Caki2 (cell line): Measurements from ENCODE around the gene CHST5. TPM values are rescaled to one million over a fixed set of nuclear protein-coding genes. Genes with fewer than 3 reads are reported as not detected.

Experiments
- DNase-seq: peaks from one replicate; pipeline ENCODE4 v3.0.0-alpha.2; 2015; ENCODE audit warnings: low read depth
- in situ Hi-C: cut with HindIII; loops from 2 replicates; pipeline ENCODE4 v1.10.0; 2016; ENCODE audit warnings: low sequenced_read_pairs, low pct_unique_long_range_greater_than_20kb, mixed read lengths
- total RNA-seq: library from RNA; depleted of rRNA; stranded (reverse); fragments of >200 nt; shearing (Covaris generic); gene quantifications from 2 replicates; pipeline ENCODE4 v1.2.3, GENCODE V29; 2014; ENCODE audit warnings: low replicate concordance; rRNA removed

CHST5 gene
- not detected in 2 replicates for total RNA-seq

DNA sequence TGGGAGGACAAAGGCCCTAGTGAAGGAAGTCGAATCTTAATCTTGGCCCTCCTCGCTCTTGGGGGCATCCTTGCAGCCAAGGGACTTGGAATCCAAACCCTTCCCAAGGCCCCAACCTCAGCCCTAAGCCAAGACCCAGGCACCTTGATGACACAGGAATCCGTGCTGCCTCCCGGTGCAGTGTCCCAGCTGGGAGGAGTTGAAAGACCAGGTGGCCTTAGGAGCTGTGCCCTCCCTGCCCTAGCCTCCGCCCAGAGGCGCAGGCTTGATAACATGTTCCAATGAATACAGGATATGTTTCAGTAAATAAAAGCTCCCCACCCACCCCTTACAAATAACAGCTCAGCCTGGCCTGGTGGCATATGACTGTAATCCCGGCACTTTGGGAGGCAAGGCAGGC, at the start of gene CHST5:
Gene CHST5 (minus strand): TSS at position 208 of the 400 bp plus-strand sequence. CDS start 5,724 bp downstream, outside the sequence.
- no peak for DNase-seq
- in situ Hi-C loops = no loop called here

DNA sequence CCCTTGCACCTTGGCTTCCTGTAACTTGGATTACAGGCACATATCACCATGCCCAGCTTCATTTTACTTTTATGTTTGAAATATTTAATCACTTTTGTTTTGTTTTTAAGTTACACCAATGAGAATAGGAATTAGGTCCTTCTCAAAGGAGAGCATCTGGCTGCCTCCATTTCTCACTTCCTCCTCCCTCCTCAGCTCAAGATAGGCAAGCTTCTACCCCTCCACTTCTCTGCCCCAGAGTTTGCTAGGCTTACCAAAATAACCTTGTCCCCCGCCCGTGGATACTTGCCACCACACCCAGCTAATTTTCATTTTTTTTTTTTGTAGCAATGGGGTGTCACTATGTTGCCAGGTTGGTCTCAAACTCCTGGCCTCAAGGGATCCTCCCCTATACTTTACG, 48.2 kb upstream of the CHST5 start:
- in situ Hi-C loops = no loop called here
- DNase-seq = no peak

DNA sequence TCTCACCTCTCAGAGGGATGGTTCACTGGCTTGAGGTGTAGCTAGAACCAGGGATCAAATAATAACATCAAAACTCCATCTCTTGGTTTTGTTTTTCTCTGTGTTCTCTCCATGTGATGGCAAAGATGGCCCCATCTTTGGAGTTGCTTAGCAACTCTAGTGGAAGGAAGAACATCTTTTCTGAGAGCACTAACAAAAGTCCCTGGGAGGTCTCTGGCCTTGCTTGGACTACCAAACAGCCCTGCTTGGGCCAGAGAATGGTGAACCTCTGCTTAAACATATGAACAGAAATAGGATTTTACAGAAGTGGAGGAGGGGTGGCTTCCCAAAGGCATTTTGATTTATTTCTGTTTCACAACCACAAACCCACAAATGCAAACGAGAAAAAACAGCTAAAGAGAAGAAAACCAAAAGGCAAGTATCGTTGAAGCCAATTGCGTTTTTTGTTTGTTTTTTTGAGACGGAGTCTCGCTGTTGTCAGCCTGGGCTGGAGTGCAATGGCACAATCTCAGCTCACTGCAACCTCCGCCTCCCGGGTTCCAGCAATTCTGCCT, 43.5 kb upstream of the CHST5 start:
- DNase-seq = no peak
- in situ Hi-C loops = no loop called here

DNA sequence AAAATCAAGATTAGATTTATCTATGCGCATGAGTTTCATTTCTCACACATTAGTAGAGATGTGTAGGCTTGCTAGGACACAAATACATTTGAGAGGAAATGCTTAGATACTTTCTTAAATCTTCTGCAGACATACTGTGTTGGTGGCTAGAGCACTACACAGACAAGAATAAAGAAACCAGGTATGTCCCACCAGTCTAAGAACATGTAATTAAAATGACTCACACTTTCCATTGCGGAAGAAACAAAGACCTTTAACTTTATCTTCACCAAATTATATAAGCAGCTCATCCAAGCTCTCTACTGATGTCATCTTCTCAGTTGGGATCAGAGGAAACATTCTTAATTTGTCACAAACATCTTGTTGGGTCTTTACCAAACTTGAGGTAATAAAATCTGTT, 42.8 kb upstream of the CHST5 start:
- in situ Hi-C loops = no loop called here
- no peak for DNase-seq

DNA sequence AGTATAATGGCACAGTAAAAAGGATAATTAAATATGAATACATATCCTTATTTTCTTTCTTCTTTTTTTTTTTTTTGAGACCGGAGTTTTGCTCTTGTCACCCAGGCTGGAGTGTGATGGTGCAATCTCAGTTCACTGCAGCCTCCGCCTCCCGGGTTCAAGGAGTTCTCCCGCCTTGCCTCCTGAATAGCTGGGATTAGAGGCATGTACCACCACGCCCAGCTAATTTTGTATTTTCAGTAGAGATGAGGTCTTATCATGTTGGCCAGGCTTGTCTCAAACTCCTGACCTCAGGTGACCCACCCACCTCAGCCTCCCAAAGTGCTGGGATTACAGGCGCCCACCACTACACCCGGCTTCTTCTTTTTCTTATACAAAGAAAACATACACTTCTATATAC, 42.3 kb upstream of the CHST5 start:
- in situ Hi-C loops = no loop called here

DNA sequence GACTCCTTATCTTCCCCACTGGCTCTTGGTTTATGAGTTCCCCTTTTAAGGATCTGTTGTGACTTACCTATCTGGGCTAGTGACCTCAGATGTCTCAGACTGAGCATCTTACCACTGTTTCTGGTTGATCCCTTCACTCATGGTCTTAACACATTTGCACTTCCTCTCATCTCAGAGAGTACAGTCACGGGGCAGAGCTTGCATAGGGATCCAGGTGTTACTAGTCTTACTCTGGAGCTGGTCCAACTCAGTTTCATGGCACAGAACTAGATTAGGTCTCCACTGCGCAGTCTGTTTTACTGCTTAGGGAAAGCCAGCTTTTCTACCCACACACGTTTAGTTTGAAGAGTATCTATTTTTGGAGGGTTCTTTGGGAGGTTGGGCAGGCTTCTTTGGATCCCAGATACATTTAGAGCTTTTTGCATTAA, 40.5 kb upstream of the CHST5 start:
- in situ Hi-C loops = no loop called here

More for the DNA sequence above, 42.3 kb upstream of the CHST5 start:
- DNase-seq = no peak

DNA sequence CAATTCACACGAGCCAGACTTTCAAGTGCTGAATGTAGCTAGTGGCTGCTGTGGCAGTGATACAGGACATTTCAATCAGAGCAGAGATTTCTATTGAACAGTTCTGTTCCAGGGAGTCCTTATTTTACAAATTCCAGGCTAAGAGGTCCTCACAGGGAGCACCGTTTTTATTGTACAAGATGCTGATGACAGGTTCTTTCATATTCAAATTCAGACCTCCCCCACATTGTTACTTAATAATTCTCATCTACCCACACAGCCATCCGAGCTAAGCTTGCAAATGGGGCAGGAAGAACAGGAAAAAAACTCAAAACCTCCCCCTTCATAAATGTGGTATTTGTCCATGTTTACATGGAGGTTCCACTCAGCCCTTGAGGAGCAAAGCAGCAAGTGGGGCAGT, 40.0 kb upstream of the CHST5 start:
- in situ Hi-C loops = no loop called here
- DNase-seq = no peak

More for the DNA sequence above, 40.5 kb upstream of the CHST5 start:
- DNase-seq = no peak

DNA sequence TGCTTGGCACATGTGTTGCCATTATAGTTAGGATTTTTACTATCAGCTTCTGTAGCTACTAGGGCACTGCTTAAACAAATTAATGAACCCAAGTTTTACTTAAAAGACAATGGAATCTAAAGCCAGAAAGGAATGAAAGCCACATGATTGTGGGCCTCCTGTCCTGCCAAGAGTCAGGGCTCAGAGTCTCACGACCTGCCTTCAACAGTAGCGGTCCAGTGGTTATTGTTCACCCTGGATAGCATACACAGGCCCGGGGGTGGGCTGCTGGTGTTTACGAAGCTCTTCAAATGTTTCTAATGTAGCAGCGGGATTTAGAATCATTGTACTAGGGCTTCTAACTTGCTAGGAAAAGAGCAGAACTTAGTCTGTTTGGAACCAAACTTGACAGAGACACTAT, 38.0 kb upstream of the CHST5 start:
- no peak for DNase-seq
- in situ Hi-C loops = no loop called here

DNA sequence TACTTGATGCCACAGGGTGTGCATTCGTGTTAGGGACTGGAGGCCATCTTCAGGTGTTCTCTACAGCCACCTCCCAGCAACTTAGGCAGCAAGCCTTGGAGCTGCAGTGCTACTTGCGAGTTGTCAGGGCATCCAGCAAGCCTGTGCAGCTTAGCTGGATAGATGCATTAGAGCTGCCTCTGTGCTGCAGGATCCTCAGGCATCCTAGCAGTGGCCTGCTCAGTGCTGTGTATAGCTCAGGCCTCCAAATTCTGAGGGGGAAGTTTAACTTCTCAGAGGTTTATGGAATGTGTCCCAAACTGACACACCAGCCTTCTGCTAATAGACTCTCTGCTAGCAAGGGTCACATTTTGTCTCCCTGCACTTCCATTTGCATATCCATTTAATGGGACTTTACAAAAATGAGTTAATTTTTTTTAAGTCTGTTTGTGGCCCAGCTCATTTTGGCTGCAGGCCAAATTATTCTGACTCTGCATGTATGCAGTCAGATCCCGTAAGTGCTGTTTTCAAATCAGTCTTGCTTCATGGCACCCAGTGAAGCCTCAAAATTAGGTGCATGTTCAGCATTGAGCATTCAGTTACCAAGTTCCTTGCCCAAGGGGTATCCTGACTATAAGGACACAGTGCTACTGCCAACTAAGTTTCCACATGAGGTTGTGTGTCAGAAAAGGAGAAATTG, 37.1 kb upstream of the CHST5 start:
- DNase-seq = no peak
- in situ Hi-C loops = no loop called here

DNA sequence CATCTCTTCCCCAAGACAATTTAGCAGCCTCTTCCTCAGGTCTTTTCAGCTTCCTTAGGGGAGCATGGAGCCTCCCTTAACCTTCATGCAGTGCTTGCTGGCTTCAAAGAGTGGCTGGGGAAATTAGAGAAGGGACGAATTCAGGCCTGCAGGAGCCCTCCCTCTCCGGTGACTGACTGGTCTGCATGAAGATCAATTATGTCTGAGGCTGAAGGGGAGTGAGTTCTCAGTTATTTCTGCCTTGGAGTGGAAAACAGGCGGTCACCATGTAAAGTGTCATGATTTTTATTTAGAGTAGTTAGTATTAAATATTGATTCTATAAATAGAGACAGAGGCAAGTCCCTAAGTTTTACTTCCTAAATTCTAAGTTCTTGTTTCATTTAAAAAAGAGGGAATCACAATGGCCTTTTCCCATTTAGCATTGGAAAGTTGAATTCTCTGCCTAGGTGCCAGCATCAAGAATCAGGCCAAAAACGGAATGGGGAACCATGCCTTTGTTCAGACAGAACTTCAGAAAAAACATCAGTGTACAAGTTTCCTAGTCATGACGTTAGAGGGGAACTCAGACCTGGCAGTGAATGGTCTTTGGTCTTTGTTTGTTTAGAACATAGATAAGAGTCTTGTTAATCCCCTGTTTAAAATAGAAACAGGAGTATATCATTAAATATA, 34.6 kb upstream of the CHST5 start:
- in situ Hi-C loops = no loop called here
- DNase-seq = no peak

DNA sequence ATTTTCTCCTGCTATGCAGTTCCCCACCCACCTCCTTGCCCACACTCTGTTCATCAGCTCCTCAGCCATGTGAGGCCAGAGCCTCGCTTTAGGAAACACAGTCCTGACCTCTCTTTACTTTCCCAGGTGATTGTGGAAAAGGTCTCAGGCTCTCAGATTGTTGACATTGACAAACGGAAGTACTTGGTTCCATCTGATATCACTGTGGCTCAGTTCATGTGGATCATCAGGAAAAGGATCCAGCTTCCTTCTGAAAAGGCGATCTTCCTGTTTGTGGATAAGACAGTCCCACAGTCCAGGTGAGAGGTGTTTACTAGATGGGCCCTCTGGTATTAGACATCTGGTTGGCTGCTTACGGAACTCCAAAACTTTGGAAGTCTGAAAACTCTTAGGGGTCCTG, 32.0 kb upstream of the CHST5 start:
- in situ Hi-C loops = no loop called here
- DNase-seq = no peak

DNA sequence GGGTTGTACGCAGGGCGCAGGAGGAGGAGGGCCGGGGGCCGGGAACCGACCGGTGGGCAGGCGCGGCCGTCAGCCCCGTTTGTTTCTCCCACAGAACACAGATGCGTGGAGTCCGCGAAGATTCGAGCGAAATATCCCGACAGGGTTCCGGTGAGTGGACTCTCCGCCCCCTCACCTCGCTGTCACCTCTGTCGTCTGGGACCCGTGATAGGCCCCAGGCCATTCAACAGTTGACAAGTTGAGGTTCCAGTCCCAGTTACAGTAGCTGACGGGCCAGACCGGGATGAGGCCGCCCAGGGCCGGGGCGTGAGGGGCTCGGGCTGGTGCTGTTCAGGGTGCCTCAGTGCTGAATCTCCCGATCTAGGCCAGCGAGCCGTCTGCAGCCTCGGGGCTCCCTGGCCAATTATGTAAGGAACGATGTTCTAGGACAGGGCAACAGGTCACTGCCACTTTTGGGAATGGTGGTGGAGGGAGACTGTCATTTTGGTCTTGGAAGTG, 30.9 kb upstream of the CHST5 start:
- no peak for DNase-seq
- in situ Hi-C loops = no loop called here

DNA sequence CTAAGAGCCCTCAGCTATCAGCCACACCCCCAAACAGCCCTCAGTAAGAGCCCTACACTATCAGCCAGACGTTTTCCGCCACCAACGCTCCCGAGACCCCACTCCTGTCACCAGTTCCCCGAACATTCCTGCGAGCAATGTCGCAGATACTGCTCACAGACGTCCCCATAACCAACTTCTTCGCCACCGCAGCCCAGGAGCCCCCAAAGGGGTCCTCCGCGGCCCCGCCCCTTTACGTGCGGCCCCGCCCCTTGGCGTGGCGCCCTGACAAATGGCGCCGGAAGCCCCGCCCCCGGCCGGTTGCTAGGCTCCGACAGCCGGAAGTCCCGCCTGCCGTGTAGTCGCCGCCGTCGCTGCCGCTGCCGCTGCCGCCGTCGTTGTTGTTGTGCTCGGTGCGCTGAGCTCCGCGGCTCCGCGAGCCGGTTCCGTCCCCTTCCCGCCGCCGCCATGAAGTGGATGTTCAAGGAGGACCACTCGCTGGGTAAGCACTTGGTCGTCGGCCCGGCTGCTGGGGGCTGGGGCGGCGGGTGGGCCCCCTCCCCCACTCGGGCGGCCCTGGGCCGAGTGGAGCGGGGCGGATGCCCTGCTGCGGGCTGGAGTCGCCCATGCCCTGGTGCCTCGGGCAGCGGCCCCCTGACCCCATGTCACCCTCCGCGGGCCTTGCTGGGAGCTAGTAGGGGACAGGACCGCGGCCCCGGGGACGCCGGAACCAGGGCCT, 30.3 kb upstream of the CHST5 start, which contains the start of gene GABARAPL2:
Gene GABARAPL2 (plus strand): TSS at position 340 of the 718 bp plus-strand sequence. CDS start 108 bp downstream, at position 448.
- DNase-seq = peak; percentile 71
- in situ Hi-C loops = no loop called here

DNA sequence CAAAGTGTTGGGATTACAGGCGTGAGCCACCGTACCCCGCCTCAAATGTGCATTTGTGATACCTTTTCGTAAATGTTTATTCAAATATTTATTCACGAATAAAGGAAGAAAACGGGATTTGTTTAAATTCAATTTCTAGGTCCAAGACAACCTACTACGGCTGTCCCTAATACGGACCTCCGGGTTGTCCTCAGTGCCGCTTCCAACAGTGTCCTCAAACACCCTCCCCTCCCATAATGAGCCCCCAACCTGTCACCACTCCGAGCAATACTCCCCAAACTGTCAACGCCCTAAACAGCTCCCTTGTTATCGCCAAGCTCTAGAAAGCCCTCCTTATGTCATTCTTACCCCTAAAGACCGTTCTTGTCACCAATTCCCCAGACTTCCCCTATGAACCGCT, 29.7 kb upstream of the CHST5 start:
- in situ Hi-C loops = no loop called here

DNA sequence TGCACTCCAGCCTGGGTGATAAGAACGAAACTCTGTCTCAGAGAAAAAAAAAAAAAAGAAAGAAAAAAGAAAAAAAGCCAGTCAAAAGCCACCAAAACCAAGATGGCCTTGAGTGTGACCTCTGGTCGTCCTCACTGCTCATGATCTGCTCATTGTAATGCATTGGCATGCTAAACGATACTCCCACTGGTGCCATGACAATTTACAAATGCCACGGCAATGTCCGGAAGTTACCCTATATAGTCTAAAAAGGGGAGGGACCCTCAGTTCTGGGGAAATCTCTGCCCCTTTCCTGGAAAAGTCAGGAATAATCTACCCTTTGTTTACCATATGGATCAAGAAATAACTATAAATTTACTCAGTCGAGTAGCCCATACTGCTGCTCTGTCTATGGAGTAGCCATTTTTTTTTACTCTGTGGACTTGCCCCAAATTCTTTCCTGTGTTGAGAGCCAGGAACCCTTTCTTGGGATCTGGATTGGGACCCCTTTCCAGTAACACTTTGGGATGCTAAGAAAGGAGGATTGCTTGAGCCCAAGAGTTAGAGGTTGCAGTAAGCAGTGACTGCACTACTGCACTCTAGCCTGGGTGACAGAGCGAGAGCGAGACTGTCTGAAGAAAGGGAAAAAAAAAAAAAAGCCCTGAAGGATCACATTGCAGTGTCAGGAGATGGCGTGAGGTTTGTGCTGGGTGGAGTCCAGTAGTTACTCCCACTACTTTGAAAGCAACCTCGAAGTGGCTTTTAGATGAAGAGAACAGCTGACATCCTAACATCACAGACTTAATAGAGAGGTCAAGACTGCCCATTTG, 23.9 kb upstream of the CHST5 start:
- in situ Hi-C loops = no loop called here
- DNase-seq = no peak

More for the DNA sequence above, 29.7 kb upstream of the CHST5 start:
- DNase-seq = no peak

DNA sequence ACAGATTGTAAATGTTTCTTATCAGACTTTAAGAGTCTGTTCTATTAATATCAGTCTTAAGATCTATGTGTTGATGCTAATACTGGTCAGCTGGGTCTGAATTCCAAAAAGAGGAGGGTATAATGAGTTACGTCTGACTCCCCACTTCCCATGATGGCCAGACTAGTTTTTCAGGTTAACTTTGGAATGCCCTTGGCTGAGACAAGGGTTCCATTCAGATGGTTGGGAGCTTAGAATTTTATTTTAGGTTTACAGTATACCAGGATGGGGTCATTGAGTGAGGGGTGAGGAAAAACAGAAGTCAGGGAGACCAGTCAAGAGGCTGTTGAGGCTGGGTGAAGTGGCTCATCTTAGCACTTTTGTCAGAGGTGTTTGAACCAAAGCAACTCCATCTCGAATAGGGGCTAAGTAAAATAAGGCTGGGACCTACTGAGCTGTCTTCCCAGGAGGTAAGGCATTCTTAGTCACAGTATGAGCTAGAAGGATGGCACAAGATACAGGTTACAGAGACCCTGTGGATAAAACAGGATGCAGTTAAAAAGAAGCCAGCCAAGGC, 23.0 kb upstream of the CHST5 start:
- in situ Hi-C loops = no loop called here
- DNase-seq = no peak

DNA sequence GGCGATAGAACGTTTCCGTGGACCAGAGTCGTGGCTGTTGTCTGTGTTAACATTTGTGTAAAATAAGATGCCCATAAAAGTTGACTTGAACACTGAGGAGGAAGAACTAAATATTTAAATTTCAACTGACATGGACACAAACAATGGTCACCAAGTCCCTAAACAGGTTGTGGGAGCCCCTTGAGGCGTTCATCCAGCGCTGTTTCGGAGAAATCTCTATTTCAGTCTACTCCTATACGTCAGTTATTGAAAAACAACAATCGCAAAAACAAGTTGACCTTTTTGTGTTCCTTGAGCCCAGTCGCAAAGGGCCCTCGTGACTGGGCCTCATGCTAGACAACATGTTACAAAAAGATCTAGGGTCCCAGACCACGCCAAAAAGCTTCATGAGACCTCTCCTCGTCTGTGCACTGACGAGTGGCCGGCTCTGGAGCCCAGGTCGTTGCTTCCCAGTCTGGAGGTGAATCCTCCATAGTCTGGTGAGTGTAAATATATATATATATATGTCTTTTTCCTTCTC, 20.6 kb upstream of the CHST5 start:
- in situ Hi-C loops = no loop called here
- DNase-seq = no peak
